Smooth muscle cell (in vitro differentiated cells): ENCODE results near the gene DLX5. TPM values are rescaled to one million over a fixed set of nuclear protein-coding genes. Genes with fewer than 3 reads are reported as not detected.
"Not testable (repeated sequence)": the region's sequence is repeated elsewhere in the genome, so short reads cannot be mapped to it uniquely, and the experiment has no call there.

Experiments
- DNase-seq: peaks from one replicate; lab custom pipeline; 2025; ENCODE audit not compliant: unreplicated experiment; lab: John Stamatoyannopoulos, UW
- H2AFZ ChIP-seq: fragments of 200-600 bp; sonication (generic); 2 replicates; pipeline ENCODE4 v1.6.0; 2016; ENCODE audit warnings: antibody characterized with exemption, low read depth, mild to moderate bottlenecking
- H3F3A ChIP-seq: fragments of 200-600 bp; sonication (generic); 2 replicates; pipeline ENCODE4 v1.6.0; 2017; ENCODE audit warnings: antibody characterized with exemption, low read depth
- H3K27ac ChIP-seq: fragments of 200-600 bp; sonication (generic); 2 replicates; pipeline ENCODE4 v1.5.1; 2016; ENCODE audit warnings: low read depth, mild to moderate bottlenecking
- H3K27me3 ChIP-seq: fragments of 200-600 bp; sonication (generic); 2 replicates; pipeline ENCODE4 v1.6.1; 2016; ENCODE audit warnings: low read depth, mild to moderate bottlenecking
- H3K36me3 ChIP-seq: fragments of 200-600 bp; sonication (generic); 2 replicates; pipeline ENCODE4 v1.5.1; 2016; ENCODE audit warnings: low read depth
- H3K4me1 ChIP-seq: fragments of 200-600 bp; sonication (generic); 2 replicates; pipeline ENCODE4 v1.5.1; 2016; ENCODE audit warnings: low read depth
- H3K4me2 ChIP-seq: fragments of 200-600 bp; sonication (generic); 2 replicates; pipeline ENCODE4 v1.6.0; 2016; ENCODE audit warnings: mild to moderate bottlenecking
- H3K4me3 ChIP-seq: fragments of 200-600 bp; sonication (generic); 2 replicates; pipeline ENCODE4 v1.5.1; 2016; ENCODE audit warnings: mild to moderate bottlenecking
- H3K79me2 ChIP-seq: fragments of 200-600 bp; sonication (generic); 2 replicates; pipeline ENCODE4 v1.6.0; 2016; ENCODE audit warnings: low read depth, mild to moderate bottlenecking
- H3K9ac ChIP-seq: fragments of 200-600 bp; sonication (generic); 2 replicates; pipeline ENCODE4 v1.6.0; 2016; ENCODE audit warnings: low read depth
- H3K9me3 ChIP-seq: fragments of 200-600 bp; sonication (generic); replicated peaks from 2 replicates; pipeline ENCODE4 v1.5.1; 2016; ENCODE audit warnings: low read depth
- H4K20me1 ChIP-seq: fragments of 200-600 bp; sonication (generic); 2 replicates; pipeline ENCODE4 v1.6.0; 2016; ENCODE audit warnings: low read depth
- WGBS: methylation state at CpG from one replicate; pipeline ENCODE4 v1.1.7; 2016; ENCODE audit warnings: low lambda C conversion rate; 5-methylcytosine and 5-hydroxymethylcytosine counted together
- polyA plus RNA-seq: library from polyadenylated mRNA; unstranded; fragments of >200 nt; fragmentation: Nextera tagmentation; extraction: Ambion mirVana; gene quantifications from 2 replicates; pipeline ENCODE4 v1.2.1, GENCODE V29; 2016
- total RNA-seq: library from RNA; depleted of rRNA; stranded (reverse); fragments of >200 nt; gene quantifications from 2 replicates; pipeline ENCODE4 v1.2.3, GENCODE V29; 2014
- TF ChIP-seq, protein P1 (sequence below): fragments of 200-600 bp; sonication (generic); IDR thresholded peaks from 2 replicates; pipeline ENCODE4 v1.5.1; 2017; ENCODE audit warnings: borderline replicate concordance, mild to moderate bottlenecking, antibody characterized with exemption; ENCODE audit not compliant: insufficient read depth, poor library complexity, severe bottlenecking

DLX5 gene
- total and polyA plus RNA-seq, 2 experiments from 2014 or later, result 3.5 to 4.3 TPM

DNA sequence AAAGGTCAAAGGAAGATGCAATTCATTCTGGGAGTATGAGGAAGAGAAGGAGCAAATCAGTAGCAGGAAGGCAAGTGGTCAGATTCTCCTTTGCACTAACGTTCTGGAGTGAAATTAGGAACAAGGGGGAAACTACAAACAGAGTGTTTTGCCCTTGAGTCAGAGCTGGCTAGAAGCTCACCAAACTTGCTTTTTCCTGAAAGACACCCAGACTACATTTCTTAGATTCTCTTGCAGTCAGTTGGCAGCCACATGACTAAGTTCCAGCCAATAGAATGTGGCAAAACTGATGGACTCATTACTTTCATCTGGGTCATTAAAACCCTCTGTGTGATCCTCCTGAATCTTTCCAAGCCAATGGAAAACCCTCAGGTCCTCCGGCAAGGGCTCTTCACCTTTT, 18.6 kb upstream of the DLX5 start:
- Histone ChIP-seq H3K9me3 (no peaks in the 10 kb centered on the region), H4K20me1 (no peaks in the 10 kb centered on the region), H3K27me3 (no peaks in the 10 kb centered on the region), H3K36me3 (no peaks in the 10 kb centered on the region), H3K9ac (no peak overlapping the region), H3K4me1 (no peaks in the 10 kb centered on the region), H3K4me3 (no peak overlapping the region), H3K27ac (peak overlapping the region; percentile 45), H3F3A (no peaks in the 10 kb centered on the region), H2AFZ (no peak overlapping the region), H3K79me2 (no peaks in the 10 kb centered on the region), H3K4me2 (no peak overlapping the region)
- TF ChIP-seq, protein P1, sequence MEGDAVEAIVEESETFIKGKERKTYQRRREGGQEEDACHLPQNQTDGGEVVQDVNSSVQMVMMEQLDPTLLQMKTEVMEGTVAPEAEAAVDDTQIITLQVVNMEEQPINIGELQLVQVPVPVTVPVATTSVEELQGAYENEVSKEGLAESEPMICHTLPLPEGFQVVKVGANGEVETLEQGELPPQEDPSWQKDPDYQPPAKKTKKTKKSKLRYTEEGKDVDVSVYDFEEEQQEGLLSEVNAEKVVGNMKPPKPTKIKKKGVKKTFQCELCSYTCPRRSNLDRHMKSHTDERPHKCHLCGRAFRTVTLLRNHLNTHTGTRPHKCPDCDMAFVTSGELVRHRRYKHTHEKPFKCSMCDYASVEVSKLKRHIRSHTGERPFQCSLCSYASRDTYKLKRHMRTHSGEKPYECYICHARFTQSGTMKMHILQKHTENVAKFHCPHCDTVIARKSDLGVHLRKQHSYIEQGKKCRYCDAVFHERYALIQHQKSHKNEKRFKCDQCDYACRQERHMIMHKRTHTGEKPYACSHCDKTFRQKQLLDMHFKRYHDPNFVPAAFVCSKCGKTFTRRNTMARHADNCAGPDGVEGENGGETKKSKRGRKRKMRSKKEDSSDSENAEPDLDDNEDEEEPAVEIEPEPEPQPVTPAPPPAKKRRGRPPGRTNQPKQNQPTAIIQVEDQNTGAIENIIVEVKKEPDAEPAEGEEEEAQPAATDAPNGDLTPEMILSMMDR, result no peak
- DNase-seq, result no peak
- 39% methylated on average over 2 of the region's 2 CpGs for WGBS

GRCh38 chr7:97039374-97040065, 14.9 kb upstream of the DLX5 start:
- no peaks in the 10 kb centered on the region for H3F3A ChIP-seq
- no peaks in the 10 kb centered on the region for H3K4me1 ChIP-seq
- no peak overlapping the region for H3K9ac ChIP-seq
- H3K4me3 ChIP-seq, result no peak overlapping the region
- H3K27ac ChIP-seq, result no peak overlapping the region
- H3K79me2 ChIP-seq, result no peaks in the 10 kb centered on the region
- H3K36me3 ChIP-seq, result no peaks in the 10 kb centered on the region
- no peaks in the 10 kb centered on the region for H3K9me3 ChIP-seq
- TF ChIP-seq, protein P1, result no peak
- H3K27me3 ChIP-seq, result no peaks in the 10 kb centered on the region
- H4K20me1 ChIP-seq, result no peaks in the 10 kb centered on the region
- H3K4me2 ChIP-seq, result no peak overlapping the region
- WGBS, result 80% methylated on average over 5 of the region's 5 CpGs
- DNase-seq, result no peak
- H2AFZ ChIP-seq, result no peak overlapping the region

DNA sequence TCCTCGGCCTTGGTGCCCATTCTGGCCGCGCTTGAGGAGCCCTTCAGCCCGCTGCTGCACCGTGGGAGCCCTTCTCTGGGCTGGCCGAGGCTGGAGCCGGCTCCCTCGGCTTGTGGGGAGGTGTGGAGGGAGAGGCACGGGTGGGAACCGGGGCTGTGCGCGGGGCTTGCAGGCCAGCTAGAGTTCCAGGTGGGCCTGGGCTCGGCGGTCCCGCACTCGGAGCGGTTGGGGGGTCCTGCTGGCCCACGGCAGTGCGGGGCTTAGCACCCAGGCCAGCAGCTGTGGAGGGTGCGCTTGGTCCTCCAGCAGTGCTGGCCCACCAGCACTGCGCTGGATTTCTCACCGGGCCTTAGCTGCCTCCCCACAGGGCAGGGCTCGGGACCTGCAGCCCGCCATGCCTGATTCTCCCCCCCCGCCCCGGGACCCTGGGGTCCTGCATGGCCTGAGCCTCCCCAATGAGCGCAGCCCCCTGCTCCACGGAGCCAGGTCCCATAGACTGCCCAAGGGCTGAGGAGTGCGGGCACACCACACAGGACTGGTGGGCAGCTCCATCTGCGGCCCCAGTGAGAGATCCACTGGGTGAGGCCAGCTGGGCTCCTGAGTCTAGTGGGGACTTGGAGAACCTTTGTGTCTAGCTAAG, 9.7 kb upstream of the DLX5 start:
- H2AFZ ChIP-seq, H3K27ac ChIP-seq, H3K4me1 ChIP-seq, H3K36me3 ChIP-seq, DNase-seq, H3K4me2 ChIP-seq, H4K20me1 ChIP-seq, H3K9ac ChIP-seq, H3K4me3 ChIP-seq, H3F3A ChIP-seq, H3K79me2 ChIP-seq, H3K9me3 ChIP-seq: not testable (repeated sequence)
- peaks cover 25% of the 10 kb centered on the region for H3K27me3 ChIP-seq
- WGBS, result 97% methylated on average over 25 of the region's 30 CpGs

DNA sequence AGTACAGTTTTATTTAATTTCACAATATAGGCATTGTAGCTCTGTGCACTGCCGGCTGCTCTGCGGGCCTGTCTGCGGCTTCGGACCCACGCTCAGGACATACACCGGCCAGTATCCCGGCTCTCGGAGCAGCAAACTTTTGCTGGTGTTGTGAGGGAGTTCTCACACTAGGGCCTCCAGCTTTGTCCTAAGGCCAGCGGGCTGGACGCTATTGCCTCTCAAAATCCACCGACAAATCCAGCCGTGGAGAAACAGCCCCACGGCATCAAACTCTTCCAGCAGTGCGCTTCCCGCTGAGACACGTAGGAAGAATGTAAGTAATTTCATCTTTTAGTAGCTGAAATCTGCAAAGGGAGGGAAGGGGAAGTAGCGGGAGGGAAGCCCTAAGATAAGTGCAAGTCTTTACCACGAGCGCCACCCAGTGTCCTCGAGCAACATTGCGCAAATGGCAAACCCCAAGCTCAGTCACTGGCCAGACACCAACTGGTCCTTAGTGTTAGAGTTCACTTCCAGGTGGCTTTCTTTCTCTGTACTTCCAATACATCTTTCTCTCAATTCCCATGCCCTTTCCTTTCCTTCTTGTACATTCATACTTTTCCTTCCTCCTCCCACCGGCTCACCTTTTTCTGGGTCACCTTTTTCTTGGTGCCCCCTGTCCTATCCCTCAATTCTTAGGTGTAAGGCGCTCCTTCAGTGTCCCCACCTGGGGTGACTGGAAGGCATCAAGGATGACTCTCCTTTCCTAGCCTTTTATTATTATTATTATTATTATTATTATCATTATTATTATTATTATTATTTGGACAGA, 3.0 kb upstream of the DLX5 start:
- H2AFZ ChIP-seq, result peak overlapping the region; percentile 87

More for the DNA sequence above, 3.0 kb upstream of the DLX5 start:
- peaks cover 20% of the 10 kb centered on the region for H3F3A ChIP-seq
- H3K27me3 ChIP-seq, result peaks cover 57% of the 10 kb centered on the region
- DNase-seq, result no peak
- TF ChIP-seq, protein P1, result peak; percentile 89
- no peaks in the 10 kb centered on the region for H3K9me3 ChIP-seq
- H3K79me2 ChIP-seq, result no peaks in the 10 kb centered on the region
- H3K9ac ChIP-seq, result no peak overlapping the region
- H3K4me1 ChIP-seq, result peaks cover 17% of the 10 kb centered on the region
- H3K36me3 ChIP-seq, result no peaks in the 10 kb centered on the region
- no peaks in the 10 kb centered on the region for H4K20me1 ChIP-seq
- 7% methylated on average over 23 of the region's 23 CpGs for WGBS
- no peak overlapping the region for H3K27ac ChIP-seq
- peak overlapping the region; percentile 92 for H3K4me2 ChIP-seq
- peak overlapping the region; percentile 51 for H3K4me3 ChIP-seq
